Left lobe of liver (tissue), 2 donors: ENCODE measurements around the gene GPD1L. TPM values are rescaled to one million over a fixed set of nuclear protein-coding genes. Genes with fewer than 3 reads are reported as not detected.
"Not testable (repeated sequence)": the region's sequence is repeated elsewhere in the genome, so short reads cannot be mapped to it uniquely, and the experiment has no call there.

Experiments used
- ATAC-seq: fragments of 200-7000 bp; cut with Tn5 transposase; one replicate; pipeline ENCODE4 v1.9.1; 2020; ENCODE audit warnings: mild to moderate bottlenecking, moderate library complexity
- DNase-seq: peaks from one replicate; pipeline ENCODE4 v3.0.0-alpha.2; 2020; ENCODE audit warnings: low spot score
- total RNA-seq: library from RNA; stranded (reverse); gene quantifications from one replicate; pipeline ENCODE4 v1.2.1, GENCODE V29; 2021
- donor health status: DM: no; HTN: no; CAD: no; lungs with moderate emphysema.
- donor health status: DM: no; HTN: yes; CAD: no.

The GPD1L gene
- total RNA-seq, 1 donor from 2014 or later, result 2.4 TPM

DNA sequence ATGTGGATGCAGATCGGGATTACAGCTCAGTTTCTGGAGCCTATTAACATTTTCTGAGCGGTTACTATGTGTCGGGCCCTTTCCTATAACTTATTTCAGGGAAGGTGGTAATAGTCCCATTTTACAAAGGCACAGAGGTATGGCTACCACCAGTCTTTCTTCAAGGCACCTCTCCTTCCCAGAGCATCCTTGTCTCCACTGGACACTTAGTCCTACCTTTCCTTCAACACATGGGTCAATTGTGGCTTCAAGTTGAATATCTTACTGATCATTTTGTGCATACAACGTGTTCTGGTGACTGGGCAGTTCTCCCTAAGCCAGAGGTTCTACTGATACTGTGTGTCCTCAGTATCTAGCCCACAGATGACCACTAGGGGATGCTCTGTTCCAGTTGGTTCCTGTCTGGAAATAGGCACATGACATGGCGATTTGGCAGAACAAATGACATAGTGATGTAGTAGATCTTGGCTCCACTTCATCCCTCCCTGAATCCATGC, 71.3 kb downstream of the GPD1L start:
- DNase-seq, result peak; percentile 79
- ATAC-seq, result peak; percentile 97

DNA sequence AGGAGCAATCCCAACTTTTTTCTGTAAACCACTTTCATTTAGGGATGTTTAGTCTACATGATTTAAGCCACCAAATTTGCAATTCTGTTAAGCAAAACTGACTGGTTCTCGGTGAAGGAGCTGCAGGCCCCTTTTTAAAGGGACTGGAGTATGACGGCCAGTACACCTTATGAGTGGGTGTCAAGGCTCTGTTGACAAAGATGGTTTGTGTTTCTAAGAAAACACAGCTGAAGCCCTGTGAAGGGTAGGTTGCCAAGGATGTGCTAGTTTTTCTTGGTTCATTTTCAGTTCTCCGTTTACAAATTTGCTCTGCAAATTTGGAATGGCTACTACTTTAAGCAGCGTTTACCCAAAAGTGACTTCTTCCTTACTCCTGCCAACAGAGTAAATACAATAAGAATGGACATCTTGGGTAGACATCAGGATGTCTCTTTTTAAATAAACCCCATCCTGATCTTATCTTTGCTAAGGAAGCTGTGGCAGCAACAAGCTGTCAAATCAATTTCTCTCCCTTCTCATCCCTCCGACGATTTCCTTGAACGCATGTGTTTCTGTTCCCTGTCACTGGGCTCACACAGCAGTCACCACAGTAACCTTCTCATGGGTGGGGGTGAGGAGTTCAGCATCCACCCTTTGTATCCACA, 73.8 kb downstream of the GPD1L start:
- ATAC-seq (no peak), DNase-seq (no peak)

DNA sequence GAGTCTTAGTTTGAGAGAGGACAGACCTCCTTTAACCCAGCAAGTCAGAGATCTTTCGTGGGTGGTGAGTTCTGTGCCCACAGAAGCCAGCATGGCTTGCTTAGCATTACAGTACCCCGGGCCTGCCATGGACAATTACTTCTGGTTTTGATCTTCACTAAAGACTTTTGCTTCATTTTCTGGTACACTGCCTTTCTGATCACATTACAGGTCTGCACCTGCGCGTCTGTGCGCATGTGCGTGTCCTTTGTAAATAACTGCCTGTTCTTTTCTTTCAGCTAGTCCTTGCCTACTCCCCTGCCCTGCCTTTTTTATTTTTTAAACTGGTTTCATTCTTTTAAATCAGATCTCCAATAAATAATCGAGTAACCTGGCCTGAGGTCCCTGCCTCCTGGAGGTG, 74.9 kb downstream of the GPD1L start:
- no peak for ATAC-seq
- DNase-seq, result no peak

DNA sequence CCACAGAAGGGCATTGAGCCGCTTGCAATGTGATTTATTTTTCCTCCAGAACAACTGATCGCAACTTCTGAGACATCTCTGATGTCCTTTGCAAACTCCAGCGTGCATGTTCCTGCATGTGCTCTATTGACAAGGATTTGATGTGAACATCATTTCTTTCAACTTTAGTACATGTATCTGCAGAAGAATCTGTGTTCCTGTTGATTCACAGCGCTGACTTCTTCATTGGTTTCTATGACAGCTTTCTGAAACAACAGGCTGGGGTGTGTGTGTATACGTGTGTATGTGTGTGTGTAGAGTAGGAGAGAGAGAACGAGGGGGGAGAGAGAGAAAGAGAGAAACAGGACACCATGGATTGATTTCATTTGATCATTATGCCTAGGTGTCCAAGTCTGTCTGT, 75.4 kb downstream of the GPD1L start:
- ATAC-seq (no peak), DNase-seq (no peak)

DNA sequence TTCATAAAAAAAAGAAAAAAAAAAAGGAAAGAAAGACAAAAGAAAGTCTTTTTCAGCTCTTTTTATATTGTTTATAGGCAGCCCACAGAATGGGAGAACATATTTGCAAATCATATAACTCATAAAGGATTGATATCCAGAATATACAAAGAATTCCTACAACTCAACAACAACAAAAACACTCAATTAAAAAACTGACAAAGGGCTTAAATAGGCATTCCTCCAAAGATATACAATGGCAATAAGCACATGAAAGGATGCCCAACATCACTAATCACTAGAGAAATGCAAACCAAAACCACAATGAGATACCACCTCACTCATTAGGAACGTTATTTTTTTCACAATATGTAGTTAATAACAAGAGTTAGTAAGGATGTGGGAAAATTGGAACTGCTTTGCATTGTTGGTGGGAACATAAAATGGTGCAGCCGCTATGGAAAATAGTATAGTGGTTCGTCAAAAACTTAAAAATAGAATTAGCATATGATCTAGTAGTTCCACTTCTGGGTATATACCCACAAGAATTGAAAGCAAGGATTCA, 77.8 kb downstream of the GPD1L start:
- ATAC-seq (no peak), DNase-seq (no peak)

DNA sequence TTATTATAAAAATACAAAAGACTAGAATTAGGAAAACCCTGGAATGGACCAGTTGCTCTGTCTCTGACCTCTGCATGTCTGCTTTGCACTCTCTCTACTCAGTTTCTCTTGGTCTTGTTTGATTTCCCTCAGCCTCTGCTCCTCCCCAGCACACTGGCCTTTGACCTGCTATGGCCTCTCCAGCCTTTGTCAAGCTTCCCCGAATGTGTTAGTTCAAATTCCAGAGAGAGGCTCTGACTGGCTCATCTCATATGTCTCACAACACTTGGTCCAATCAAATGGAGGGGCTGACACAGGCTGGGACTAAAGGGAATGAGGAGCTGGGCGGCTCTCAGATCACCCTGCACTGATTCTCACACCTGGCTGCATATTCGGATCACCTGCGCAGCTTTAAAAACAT, 79.7 kb downstream of the GPD1L start:
- DNase-seq, result peak; percentile 78
- ATAC-seq, result peak; percentile 99

DNA sequence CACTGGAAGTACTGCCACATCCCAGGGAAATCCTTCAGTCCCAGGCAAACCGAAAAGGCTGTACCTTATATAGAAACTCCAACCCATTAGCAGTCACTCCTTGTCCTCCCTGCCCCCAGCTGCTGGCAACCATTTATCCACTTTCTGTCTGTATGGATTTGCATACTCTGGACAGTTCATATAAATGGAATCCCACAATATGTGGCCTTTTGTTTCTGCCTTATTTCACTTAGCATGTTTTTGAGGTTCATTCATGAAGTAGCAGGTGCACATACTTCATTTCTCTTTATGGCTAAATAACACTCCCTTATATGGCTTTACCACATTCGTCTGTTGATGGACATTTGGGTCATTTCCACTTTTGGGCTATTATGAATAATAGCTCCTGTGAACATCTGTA, 80.5 kb downstream of the GPD1L start:
- DNase-seq (no peak), ATAC-seq (no peak)

DNA sequence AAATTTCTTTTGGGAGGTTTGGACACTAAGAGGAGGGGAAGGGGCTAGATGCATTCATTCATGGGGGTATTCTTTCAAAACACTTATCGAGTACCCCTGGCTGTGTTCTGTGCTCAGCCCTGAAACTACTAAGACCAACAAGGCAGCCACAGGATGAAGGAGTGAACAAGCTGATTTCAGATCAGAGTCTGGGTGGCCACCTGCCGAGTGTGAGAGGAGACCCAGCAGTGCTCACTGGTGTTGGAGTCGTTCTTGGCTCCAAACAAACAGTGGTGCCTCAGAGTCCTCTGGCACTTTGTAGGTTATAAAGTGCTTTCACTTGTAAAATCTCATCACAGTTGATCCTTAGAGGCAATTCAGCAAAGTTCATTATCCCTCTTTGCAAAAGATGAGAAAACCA, 83.3 kb downstream of the GPD1L start:
- ATAC-seq (no peak), DNase-seq (no peak)

DNA sequence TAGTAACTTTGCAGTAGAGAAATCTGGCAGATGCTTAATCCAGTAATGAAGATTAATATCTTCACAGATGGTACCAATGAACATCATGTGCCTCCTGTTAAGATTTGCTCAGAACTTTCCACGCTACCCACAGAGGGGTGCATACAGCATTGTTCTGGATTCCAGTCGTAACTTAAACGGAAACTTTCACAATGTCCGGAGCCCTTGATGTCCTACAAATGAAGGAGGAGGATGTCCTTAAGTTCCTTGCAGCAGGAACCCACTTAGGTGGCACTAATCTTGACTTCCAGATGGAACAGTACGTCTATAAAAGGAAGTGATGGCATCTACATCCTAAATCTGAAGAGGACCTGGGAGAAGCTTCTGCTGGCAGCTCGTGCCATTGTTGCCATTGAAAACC, 84.1 kb downstream of the GPD1L start:
- DNase-seq, ATAC-seq: not testable (repeated sequence)

DNA sequence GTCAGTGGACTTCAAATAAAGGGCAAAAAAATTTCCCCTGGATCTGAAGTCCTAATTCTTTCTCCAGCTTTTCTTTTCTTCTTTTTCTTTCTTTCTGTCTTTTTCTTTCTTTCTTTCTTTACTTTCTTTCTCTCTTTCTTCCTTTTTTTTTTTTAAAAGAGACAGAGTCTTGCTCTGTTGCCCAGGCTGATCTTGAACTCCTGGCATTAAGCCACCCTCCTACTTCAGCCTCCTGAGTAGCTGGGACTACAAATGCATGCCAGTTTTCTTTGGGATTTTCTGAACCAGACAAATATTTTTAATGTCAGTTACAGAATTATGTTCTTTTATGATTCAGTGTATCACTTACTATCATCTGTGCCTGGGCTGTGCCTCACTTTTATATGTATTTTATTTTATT, 86.7 kb downstream of the GPD1L start:
- DNase-seq, result no peak
- no peak for ATAC-seq

DNA sequence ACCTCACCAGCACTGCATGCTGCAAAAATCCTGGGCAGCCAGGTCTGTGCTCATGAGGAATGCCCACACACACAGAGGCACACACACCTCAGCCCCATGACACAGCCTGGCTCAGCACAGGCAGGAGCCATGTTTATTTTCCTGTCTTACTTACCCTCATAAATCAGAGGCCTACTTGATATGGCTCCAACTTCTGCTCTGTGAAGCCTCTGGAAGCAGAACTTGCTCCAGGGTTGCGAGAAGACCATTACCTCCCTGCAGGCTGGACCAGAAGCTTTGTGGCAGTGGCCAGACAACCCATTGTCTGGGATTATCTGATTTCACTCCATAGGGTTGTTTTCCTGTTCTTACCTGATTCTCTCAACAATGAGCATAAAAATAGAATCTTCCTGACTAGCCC, 88.2 kb downstream of the GPD1L start:
- no peak for DNase-seq

DNA sequence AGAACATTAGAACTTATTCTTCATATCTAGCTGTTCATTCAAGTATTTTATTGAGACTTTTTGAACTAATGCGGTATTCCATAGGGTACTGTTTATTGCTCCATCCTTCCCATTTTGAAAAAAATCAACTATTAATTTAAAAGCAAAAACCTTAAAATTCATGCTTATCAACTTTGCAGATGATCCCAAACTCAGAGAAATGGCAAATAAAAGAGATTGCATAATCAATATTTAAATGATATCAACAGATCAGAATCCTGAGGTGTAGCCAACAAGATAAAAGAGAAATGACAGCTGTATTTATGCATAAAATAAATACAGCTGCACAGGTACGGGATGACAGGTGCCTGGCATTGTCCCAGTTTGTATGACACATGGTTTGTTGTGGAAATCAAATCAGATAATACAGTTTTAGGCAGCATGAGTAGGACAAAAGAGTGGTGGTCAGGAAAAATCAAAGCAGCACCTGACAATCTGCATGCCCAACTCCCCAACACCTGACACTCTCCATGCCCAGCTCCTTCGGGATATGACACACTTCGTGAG, 89.6 kb downstream of the GPD1L start:
- ATAC-seq (no peak), DNase-seq (no peak)

More for the DNA sequence above, 88.2 kb downstream of the GPD1L start:
- no peak for ATAC-seq

DNA sequence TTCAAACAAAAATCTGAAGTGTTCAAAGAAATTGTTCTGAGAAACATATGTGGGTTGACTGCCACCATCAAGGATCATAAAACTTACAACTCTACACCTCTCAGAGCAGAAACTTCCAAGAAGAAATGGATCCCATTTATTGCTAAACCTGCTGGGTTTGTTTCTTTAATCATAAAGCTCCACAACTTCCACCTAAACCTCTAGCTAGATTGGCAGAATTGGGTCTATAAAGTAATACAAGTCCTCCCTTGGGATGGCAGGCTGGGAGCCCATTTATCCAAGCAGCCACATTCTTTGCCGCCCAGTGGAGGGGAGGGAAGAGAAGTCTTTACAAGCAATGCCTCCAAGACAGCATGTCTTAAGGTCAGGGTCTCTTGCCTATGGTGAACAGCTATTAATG, 91.6 kb downstream of the GPD1L start:
- DNase-seq (no peak), ATAC-seq (no peak)

DNA sequence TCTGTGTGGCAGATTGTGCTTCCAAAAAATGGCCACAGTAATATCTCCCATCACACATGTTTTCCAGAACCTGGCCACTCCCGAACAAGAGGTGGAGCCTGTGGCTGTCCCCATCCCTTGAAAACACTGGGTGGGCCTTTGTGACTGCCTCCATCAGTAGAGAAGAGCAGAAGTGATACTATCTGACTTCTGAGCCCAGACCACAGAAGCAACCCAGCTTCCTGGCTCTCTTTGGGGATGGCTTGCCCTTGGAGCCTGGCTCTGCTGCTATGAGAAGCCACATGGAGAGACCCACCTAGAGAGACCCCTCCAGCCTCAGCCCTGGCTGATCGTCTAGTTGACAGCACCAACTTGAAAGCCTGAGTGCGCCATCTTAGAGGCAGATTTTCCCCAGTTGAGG, 92.3 kb downstream of the GPD1L start:
- ATAC-seq (no peak), DNase-seq (no peak)

DNA sequence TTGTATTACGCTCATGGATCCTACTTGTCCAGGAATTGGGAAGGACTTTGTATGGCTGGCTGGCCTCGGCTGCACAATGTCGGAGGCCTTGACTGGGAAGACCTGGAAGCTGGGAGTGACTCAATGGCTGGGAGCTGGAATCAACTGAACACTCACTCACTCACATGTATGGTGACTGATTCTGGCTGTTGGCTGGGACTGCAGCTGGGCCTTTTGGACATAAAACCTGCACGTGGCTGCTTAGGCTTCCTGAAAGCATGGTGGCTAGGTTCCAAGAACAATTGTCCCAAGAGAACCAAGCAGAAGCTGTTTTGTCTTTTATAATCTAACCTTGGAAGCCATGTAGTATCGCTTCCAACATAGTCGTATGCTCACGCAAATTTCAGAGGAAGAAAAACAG, 94.1 kb downstream of the GPD1L start:
- no peak for ATAC-seq
- DNase-seq, result no peak

DNA sequence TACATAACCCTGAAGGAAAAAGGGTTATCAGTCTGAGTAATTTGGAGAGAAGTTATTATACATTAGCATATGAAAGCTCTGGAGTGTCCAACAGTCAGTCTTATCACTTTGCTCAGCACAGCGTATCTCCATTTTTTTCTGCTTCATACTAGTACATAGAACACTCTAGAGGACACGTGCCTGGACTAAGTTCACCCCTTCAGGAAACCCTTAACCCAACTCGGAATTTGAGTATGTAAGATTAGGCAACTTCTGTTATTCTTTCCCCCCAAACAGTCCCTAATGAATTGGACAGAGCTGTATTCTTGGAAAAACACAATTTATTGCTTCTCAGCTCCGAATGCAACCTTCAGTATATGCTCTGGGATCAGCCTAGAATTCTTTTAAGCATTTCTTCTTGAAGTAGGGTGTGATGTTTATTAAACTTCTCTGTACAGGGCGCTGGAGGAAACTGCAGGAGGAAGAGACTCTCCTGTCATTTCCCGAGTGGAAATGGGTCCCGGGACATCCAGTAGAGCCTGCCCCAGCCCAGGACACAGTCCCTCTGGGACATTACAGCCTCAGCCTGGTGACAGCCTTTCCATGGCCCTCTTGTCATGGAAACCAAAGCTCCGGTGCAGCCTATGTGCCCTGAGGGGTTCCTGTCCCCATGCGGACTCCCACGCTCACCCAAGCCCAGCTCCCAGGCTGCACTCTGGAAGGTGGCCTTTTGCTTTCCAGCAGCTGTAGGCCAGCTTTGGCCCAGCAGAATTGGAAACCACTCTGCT, 94.8 kb downstream of the GPD1L start:
- ATAC-seq (peak; percentile 29), DNase-seq (no peak)

DNA sequence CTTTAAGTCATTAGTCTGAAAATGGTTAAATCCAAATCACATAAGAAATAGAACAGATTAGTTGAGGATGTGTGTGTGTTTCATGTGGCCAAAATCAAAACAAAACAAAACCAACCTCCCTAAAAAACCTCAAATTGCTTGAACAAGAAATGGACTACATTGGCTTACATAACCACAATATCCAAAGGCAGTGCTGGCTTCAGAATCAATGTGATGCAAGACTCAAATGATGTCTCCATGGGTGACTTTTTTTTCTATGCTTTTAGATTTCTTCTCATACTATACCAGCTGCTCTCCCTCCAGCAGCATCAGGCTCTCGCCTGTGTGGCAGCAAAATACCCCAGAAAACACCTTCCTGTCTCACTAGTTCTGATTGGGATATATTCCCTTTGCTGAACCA, 96.1 kb downstream of the GPD1L start:
- no peak for DNase-seq
- ATAC-seq, result peak; percentile 48

DNA sequence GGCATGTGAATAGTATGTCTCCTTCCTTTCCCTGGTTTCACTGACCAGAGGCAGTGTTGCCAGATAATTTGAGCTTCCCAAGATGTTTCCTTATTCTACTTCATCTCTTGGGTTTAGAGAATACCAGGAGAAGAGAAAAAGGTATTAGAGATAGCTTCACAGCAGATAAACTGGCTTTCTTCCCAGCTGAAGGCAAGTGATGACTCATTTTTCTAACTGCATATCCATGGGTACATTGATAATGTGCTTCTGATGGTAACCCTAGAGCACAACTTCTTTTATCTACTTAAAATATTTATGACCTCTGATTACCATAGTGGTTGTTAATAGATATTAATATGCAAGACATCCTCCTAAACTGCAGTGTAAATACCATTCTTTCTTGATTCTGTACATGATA, 97.4 kb downstream of the GPD1L start:
- DNase-seq (no peak), ATAC-seq (no peak)

DNA sequence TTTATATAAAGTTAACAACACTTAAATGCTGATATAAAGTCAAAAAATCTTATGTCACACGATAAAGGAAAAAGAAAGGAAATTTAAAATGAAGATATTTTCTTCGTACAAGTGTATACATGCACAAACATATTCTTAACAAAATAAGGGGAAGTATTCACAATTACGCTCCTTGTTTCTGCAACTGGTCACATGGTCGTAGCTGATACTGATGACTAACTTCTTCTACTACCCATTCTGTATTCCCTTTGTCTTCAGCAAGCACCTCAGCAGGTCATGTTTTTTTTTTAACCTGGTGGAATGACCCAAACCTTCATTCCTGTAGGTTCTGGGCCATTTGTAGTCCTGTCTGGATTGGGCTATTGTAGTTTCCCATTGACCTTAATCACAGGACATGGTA, 102.0 kb downstream of the GPD1L start:
- DNase-seq, result no peak

DNA sequence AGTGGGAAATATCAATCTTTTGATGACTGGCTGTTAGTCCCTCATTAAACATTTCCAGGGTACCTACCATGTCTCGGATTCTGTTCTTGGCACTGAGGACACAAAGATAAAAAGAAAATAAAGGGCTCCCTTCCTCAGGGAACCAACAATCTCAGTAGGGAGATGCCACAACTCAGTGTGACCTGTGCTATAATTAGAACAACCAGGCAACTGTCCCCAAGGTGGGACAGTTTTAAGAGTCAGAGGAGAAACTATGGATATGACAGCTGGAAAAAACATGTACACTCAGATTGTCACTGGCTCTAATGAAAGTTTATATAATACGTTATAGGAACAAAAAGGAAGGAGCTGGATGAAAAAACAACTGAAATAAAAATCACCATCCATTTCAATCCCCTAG, 108.8 kb downstream of the GPD1L start:
- DNase-seq (no peak), ATAC-seq (peak; percentile 7)

More for the DNA sequence above, 102.0 kb downstream of the GPD1L start:
- no peak for ATAC-seq

DNA sequence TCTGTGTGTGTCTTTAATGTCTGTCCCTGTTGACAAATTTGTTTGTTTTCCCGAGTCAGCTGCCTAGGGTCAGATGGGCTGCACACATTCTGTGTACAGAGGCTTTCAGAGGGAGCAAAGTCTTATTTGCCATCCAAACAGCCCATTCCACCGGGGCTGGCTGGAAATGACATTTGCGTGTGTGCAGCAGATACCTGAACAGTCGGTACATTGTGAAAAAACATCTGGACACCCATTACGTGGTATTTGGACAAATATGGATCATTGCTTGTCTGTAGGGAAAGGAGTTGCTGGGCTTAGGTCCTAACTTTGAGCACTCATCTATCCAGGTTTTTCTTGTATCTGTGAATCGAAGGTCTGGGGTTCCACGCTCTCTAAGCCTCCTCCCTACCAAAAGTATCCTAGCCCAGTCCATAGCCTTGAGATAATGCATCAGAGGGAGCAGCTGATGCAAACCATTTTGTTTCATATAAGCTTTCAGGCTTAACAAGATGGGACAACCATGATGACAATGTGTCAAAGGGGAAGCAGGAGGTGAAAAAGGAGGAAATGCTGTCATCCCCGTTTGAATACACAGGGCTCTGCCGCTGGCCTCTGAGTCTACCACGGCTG, 109.9 kb downstream of the GPD1L start:
- DNase-seq (peak; percentile 90), ATAC-seq (peak; percentile 90)
